A673 (cell line): ENCODE results near the gene CDH23. TPM values are rescaled to one million over a fixed set of nuclear protein-coding genes. Genes with fewer than 3 reads are reported as not detected.

ENCODE experiments used
- BruUV-seq: library from RNA; stranded (reverse); fragments of 400-500 nt; replicated peaks from 2 replicates; lab custom pipeline; 2021; lab: Mats Ljungman, UMichigan
- CTCF ChIA-PET: fragments of 300-600 bp; sonication (Branson Sonifier 250); formaldehyde crosslinking; loops from one replicate; lab custom pipeline; 2022; ENCODE audit warnings: antibody characterized with exemption; lab: Charles Lee
- POLR2A ChIA-PET: fragments of 300-600 bp; sonication (Branson Sonifier 250); formaldehyde crosslinking; loops from one replicate; lab custom pipeline; 2022; ENCODE audit warnings: antibody characterized with exemption; ENCODE audit not compliant: low non-redundant PET; lab: Charles Lee
- DNase-seq: peaks from one replicate; pipeline ENCODE4 v3.0.0-alpha.2; 2015; ENCODE audit warnings: low spot score
- H3K27ac ChIP-seq: fragments of 200-600 bp; sonication (generic); 2 replicates; pipeline ENCODE4 v1.5.1; 2016; ENCODE audit warnings: mixed run types, low read depth, mild to moderate bottlenecking, mixed read lengths, antibody characterized with exemption, low read length; ENCODE audit not compliant: poor library complexity, severe bottlenecking
- H3K27me3 ChIP-seq: fragments of 200-600 bp; sonication (generic); replicated peaks from 2 replicates; pipeline ENCODE4 v1.6.1; 2017; ENCODE audit warnings: mixed run types, low read depth, mild to moderate bottlenecking, mixed read lengths, antibody characterized with exemption, low read length; ENCODE audit not compliant: insufficient read depth, poor library complexity
- H3K36me3 ChIP-seq: fragments of 200-600 bp; sonication (generic); 2 replicates; pipeline ENCODE4 v1.6.1; 2016; ENCODE audit warnings: mixed run types, mild to moderate bottlenecking, mixed read lengths, antibody characterized with exemption, low read length; ENCODE audit not compliant: insufficient read depth, poor library complexity, severe bottlenecking
- H3K4me1 ChIP-seq: fragments of 200-600 bp; sonication (generic); 2 replicates; pipeline ENCODE4 v1.6.1; 2017; ENCODE audit warnings: mixed run types, mild to moderate bottlenecking, mixed read lengths, antibody characterized with exemption, low read length; ENCODE audit not compliant: insufficient read depth, poor library complexity, severe bottlenecking
- H3K4me3 ChIP-seq: fragments of 200-600 bp; sonication (generic); 2 replicates; pipeline ENCODE4 v1.5.1; 2016; ENCODE audit warnings: low read depth, mixed run types, mild to moderate bottlenecking, mixed read lengths, low read length; ENCODE audit not compliant: poor library complexity, severe bottlenecking
- H3K9me3 ChIP-seq: fragments of 200-600 bp; sonication (generic); 2 replicates; pipeline ENCODE4 v1.6.1; 2016; ENCODE audit warnings: mixed run types, low read depth, mild to moderate bottlenecking, mixed read lengths, antibody characterized with exemption, low read length; ENCODE audit not compliant: poor library complexity, severe bottlenecking
- EZH2 ChIP-seq: fragments of 200-600 bp; sonication (generic); IDR thresholded peaks from 2 replicates; pipeline ENCODE4 v1.6.1; 2017; ENCODE audit warnings: borderline replicate concordance, low read depth, mild to moderate bottlenecking, mixed read lengths, antibody characterized with exemption, low read length; ENCODE audit not compliant: poor library complexity, severe bottlenecking
- intact Hi-C: fragments of 100-400 bp; cut with micrococcal nuclease; formaldehyde crosslinking; loops from one replicate; pipeline ENCODE4 v1.10.0; 2022; ENCODE audit not compliant: unreplicated experiment
- total RNA-seq: library from RNA; stranded (reverse); gene quantifications from 2 replicates; pipeline ENCODE4 v1.2.3, GENCODE V29; 2021
- TF ChIP-seq, protein P1 (sequence below): fragments of 300-800, 200-600 bp; sonication (generic); conservative IDR thresholded peaks from 2 replicates; pipeline ENCODE4 v1.5.1; 2017; ENCODE audit warnings: low read depth, mild to moderate bottlenecking, antibody characterized with exemption, low read length, moderate library complexity, mixed read lengths

Gene CDH23
- total RNA-seq, 1 experiment from 2014 or later: 49.7 TPM

DNA sequence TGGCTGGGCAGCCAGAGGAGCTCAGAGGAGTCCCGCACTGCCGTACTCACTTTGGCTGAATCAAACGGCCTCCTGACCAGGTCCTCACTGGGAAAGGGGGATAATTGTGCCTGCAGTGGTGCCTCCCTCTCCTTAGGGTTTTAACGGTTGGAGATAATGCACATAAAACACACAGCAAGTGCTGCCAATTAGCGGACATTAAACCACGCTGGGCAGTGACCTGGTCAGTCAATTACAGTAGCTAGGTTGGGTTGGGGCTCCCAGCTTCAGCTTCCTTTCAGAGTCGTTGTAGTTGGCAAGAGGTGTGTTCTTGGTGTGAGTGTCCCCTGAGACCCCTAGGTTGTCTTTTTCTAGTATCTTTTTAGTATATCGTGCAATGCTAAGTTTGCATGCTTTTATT lies 176.2 kb downstream of the CDH23 start:
- POLR2A ChIA-PET: no interaction called here

DNA sequence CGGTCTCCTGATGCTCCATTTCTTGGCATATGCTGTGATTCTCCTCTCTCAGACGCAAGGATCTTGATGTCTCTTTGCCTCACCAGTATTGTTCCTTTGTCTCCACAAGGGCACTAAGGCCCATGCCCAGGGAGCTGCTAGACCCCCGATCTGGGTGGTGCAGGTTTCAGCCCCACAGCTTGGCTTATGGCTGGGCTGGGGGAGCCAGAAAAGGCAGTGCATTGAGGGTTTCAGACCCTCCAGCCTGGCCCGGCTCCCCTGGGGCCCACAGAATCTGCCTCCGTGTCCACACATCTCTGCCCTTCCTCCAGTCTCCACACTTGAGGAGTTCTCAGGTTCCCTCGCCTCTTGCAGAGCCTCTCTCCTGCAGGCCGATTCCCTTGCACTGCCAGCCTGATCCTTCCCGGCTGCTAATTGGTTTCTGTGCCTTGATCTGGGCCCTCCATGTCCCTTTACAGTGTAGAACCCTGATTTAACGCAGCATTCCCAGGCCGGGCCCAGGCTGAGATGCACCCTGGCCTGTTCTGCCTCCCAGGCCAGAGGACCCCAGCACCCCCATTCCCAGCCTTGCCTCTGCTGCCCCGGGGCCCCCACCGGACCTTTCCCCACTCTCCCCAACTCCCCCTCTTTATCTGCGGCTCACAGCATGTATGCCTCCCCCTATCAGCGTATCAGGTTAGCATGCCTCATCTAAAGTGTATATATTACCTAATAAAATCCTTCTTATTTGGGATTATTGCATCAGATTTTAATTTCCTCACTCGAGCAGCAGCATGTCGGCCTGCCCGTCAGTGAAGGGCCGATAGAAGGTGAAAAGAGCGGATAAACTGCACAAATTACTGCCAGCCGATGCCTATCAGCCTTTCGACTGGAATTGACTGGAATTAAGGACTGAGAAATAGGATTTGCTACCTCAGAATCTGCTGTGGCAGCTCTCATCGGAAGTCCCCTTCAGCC lies 177.1 kb downstream of the CDH23 start:
- Histone ChIP-seq H3K4me3 (no peak overlapping the region), H3K27ac (no peak overlapping the region), H3K4me1 (no peaks in the 10 kb centered on the region), H3K36me3 (peaks cover 16% of the 10 kb centered on the region), H3K27me3 (no peaks in the 10 kb centered on the region), H3K9me3 (no peaks in the 10 kb centered on the region)
- CTCF ChIA-PET: interaction anchor here (0.9 kb wide), 1 partner anchor 260 kb away, joined by 3 read pairs; no protein-coding TSS in a partner anchor
- TF ChIP-seq, protein P1, sequence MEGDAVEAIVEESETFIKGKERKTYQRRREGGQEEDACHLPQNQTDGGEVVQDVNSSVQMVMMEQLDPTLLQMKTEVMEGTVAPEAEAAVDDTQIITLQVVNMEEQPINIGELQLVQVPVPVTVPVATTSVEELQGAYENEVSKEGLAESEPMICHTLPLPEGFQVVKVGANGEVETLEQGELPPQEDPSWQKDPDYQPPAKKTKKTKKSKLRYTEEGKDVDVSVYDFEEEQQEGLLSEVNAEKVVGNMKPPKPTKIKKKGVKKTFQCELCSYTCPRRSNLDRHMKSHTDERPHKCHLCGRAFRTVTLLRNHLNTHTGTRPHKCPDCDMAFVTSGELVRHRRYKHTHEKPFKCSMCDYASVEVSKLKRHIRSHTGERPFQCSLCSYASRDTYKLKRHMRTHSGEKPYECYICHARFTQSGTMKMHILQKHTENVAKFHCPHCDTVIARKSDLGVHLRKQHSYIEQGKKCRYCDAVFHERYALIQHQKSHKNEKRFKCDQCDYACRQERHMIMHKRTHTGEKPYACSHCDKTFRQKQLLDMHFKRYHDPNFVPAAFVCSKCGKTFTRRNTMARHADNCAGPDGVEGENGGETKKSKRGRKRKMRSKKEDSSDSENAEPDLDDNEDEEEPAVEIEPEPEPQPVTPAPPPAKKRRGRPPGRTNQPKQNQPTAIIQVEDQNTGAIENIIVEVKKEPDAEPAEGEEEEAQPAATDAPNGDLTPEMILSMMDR: no peak
- TF ChIP-seq EZH2: no peak
- intact Hi-C loops: no loop called here
- BruUV-seq: no TSS peak
- no peak for DNase-seq
- POLR2A ChIA-PET: interaction anchor here (0.6 kb wide), 1 partner anchor 60 kb away, joined by 3 read pairs; no protein-coding TSS in a partner anchor

More for the DNA sequence above, 176.2 kb downstream of the CDH23 start:
- H3K4me3 ChIP-seq: no peak overlapping the region
- no TSS peak for BruUV-seq
- H3K4me1 ChIP-seq: no peaks in the 10 kb centered on the region
- CTCF ChIA-PET: interaction anchor here (0.9 kb wide), 1 partner anchor 259 kb away, joined by 3 read pairs; no protein-coding TSS in a partner anchor
- intact Hi-C loops: no loop called here
- peaks cover 16% of the 10 kb centered on the region for H3K36me3 ChIP-seq
- H3K27me3 ChIP-seq: no peaks in the 10 kb centered on the region
- DNase-seq: no peak
- TF ChIP-seq EZH2: no peak
- TF ChIP-seq, protein P1: no peak
- H3K9me3 ChIP-seq: no peaks in the 10 kb centered on the region
- H3K27ac ChIP-seq: no peak overlapping the region

DNA sequence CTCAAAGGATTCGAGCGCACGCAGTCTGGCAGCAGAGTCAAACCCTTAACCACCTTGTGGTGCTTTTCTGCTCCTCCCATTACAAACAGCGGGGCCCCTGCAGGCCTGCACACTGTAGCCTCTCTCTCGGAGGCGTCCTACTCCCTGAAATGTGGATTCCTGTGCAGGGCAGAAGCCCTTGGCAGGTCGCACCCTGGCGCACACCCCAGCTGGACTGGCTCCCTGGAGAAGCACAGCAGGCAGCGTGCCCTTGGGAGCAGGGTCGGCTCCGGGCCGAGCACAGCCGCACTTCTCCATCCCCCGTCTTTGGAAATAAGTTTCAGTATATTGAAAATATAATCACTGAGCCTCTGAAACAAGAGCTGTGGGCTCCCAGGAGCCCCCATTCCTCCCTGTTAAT lies 178.7 kb downstream of the CDH23 start:
- CTCF ChIA-PET: no interaction called here
- no peak for DNase-seq
- H3K4me3 ChIP-seq: no peak overlapping the region
- POLR2A ChIA-PET: no interaction called here
- no peaks in the 10 kb centered on the region for H3K27me3 ChIP-seq
- TF ChIP-seq EZH2: no peak
- TF ChIP-seq, protein P1: no peak
- no peak overlapping the region for H3K27ac ChIP-seq
- intact Hi-C loops: no loop called here
- BruUV-seq: no TSS peak
- H3K36me3 ChIP-seq: peaks cover 16% of the 10 kb centered on the region
- no peaks in the 10 kb centered on the region for H3K9me3 ChIP-seq
- H3K4me1 ChIP-seq: no peaks in the 10 kb centered on the region
